NCI-H345 treated with DMSO at 0.1 percent for 48 hours (cell line): ENCODE results near the gene MYO9B.

Source experiments
- DNase-seq: peaks from one replicate; lab custom pipeline; 2025; ENCODE audit not compliant: unreplicated experiment; lab: John Stamatoyannopoulos, UW

MYO9B gene

DNA sequence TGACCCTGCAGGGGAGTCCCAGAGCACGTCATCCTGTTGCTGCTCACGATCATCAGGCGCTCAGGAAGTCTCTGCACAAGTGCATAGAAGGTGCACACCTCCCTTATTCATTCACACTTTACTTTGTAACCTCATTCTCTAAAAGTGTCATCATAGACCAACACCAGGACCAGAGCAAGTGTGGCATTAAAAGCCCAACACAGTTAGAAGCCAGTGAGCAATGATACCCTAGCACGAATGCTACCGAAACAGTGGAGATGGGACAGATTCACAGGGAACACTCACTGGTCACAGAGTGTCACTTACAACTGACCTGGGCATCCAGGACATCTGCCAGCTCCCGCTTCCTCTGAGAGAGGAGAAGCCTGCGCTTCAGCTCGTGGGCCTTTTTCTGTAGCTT, 17.3 kb upstream of the MYO9B start:
- no peak for DNase-seq

DNA sequence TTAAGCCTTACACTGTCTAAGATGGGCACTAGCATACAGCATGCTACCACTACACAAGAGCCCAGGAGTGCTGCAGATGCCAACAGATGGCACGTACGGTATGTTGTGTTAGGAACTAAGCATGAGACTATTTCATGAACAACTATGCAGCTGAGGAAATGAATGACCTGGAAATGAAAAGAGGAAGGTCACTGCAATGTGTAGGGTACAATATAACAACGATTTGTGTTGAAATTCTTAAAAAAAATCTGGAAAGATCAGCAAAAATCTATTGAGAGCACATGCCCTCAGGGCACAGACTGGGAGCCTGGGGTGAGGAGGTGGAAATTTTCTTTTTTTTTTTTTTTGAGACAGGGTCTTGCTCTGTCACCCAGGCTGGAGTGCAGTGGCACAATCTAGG, 14.8 kb upstream of the MYO9B start:
- no peak for DNase-seq

DNA sequence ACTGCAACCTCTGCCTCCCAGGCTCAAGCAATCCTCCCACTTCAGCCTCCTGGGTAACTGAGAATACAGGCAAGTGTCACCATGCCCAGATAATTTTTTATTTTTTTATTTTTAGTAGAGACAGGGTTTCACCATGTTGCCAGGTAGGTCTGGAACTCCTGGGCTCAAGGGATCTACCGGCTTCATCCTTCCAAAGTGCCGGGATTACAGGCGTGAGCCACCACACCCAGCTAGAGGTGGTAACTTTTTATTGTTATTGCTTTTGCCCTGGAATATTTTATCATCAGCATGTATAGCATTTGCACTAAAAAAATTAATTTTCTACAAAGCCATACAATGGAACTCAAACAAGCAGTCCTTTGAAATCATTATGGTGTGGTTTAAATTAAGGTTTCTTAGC, 14.4 kb upstream of the MYO9B start:
- no peak for DNase-seq

DNA sequence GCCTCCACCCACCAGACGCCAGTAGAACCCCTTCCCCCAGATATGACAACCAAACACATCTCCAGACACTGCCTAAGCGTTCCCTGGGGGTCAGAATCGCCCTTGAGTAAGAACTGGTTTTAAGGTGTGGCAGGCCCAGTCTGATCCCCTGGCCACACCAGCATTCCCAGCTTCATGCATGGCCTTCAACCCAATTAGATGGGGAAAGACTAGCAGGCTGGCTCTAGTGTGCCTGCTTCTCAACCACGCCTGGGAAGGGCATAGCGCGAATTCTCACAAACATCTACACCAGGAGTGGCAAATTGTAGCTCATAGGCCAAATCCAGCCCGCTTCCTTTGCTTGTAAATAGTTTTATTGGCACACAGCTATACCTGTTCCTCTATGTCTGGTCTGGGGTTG, 13.9 kb upstream of the MYO9B start:
- no peak for DNase-seq

DNA sequence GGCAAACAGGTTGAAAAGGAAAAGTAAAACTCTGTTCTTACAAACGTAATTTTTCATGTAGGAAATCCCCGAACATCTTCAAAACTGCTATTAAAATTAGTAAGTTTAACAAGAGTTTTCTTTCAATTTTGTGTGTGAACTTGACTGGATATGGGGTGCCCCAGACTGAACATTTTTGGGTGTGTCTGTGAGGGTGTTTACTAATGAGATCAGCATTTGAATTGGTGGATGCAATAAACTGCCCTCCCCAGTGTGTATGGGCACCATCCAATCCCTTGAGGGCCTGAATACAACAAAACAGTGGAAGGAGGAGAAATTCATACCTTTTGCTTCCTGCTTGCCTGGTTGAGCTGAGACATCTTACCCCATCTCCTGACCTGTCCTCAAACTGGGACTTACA, 12.1 kb upstream of the MYO9B start:
- no peak for DNase-seq

DNA sequence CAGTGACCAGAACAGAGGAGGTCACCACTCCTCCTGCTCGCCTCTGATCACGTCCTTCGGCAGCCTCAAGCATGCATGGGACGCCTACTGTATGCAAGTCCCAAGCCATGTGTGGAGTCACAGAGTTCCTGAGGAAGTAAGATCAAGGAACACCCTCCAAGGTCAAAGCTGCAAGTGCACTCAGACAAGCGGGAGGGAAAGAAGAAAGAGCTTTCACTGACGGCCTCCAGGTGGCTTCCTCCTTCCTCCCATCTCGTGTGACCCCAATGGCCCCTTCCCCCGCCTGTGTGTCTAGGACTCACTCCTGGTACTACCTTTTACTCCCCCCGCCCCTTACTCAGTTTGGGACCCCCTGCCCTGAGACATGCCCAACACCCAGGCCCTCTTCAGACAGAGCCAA, 6.4 kb upstream of the MYO9B start:
- DNase-seq: no peak

DNA sequence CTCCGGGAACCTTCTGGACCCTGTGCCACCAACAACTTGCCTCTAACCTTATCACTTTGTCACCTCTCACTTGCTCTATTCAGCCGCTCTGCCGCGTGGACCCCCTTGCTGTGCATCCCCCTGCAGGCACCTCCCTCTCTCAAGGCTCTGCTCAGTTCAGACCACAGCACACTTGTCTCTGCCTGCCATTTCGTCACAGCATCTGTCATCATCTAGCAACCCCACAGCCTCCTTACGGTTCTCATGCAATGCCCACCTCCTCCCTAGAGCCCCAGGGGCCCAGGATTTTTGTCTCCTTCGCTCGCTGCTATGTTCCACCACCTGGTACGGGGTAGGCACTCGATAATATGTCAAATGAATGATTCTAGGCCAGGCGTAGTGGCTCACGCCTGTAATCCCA, 5.2 kb upstream of the MYO9B start:
- DNase-seq: no peak

DNA sequence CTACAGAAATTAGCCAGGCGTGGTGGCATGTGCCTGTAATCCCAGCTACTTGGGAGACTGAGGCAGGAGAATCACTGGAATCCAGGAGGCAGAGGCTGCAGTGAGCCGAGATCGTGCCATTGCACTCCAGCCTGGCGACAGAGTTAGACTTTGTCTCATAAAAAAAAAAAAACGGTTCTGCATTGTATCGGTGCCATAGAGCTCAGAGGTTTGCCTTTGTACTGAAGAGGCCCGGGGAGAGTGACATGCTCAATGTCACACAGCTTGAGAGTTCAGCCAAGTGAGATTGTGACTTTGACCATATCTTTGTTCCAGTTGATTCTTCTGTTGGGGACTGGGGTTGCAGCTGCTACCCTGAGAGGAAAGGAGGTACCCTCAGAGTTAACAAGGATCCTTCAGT, 4.7 kb upstream of the MYO9B start:
- DNase-seq: no peak

DNA sequence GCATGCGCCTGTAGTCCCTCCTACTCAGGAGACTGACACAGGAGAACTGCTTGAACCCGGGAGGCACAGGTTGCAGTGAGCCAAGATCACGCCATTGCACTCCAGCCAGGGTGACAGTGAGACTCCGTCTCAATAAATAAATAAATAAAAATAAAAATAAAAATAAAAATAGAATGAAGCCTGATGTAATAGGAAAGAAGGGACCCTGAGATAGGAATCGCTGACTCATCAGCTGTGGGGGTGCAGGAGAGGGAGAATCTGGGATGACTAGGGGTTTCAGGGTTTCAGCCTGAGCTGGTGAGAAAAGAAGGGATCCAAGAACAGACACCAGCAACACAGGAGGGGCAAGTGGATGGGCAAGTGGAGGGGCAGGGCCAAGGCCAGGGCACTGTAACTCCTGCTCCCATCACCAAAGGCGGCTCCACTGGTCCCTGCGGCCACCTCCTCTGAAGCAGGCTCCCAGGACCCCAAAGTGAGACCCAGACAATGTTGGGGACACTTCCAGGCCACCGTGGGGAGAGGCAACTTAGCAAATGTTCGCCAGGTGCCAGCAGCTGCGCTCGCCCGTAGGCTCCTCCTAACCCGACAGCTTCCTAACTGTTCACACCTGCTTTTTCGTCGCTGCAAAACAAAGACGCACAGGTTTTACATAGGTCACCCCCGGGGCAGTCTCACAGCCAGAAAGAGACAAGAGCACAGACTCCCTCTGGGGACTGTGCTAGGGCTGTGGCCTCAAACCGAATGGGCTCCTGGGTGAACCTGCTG, 1.5 kb upstream of the MYO9B start:
- DNase-seq: peak; percentile 23

DNA sequence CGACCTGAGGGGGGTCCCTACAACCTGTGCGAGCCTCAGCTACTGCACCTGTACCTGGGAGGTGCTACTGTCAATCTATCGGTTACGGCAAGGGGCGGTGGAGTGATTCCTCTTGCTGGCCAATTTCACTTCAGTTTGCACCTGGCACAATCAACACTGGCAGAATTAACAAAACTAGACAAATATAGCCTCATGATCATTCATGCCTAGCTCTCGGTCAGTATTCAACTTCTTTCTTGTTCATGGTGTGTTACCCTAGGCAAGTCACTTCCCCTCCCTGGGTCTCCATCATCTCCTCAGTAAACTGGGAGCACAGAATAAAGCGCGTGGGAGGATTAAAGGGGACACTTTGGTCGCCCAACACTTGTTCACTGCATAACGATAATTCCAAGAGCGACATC, 943 bp upstream of the MYO9B start:
- DNase-seq: no peak

DNA sequence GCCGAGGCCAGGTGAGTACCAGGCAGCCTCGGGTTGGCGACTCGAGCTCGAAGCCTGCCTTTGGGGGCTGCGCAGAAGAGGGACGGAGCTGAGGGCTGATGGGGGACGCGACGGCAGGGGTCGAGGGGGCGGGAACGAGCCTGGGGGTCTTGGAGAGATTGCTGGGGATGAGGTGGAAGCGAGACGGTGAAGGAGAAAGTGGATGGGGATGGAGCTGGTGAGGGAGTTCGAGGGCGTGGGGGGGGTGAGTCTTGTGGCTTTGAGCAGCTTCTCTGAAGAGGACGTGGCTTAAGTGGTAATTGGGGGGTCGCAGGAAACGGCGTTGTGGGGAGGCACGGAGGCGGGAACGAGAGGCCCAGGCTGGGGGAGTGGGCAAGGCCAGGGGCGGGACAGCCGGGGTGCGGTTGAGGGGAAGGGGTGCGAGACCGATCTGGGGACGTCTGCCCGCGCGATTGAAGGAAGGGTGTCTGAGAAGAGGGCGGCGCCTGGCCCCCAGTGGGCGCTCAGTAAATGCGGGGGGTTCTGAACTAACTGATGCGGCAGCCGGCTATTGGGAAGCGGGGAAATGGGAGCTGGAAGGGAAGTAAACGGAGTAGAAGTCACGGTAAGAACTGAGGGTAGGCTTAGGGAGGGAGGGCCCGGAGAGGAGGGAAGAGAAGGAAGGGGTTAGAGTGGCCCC, 426 bp downstream of the MYO9B start:
- no peak for DNase-seq

DNA sequence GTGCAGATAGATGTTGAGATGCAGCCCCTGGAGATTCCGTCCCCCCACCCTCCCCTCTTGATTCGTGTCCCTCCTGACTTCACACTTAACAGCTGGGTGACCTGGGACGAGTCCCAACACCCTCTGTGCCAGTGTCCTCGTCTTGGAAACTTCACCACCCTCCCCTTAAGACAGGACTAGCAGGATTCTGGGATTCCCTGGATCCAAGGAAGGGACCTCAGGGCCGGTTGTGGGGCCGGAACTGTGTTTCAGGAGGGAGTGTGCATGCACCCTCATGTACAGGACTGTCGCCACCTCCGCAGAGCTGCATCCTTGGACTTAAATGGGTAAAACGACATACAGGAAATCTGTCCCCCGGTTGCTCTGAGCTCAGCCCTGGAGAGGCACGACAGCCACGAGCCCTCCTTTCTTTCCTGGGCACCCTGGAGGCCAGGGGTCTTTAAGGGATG, 990 bp downstream of the MYO9B start:
- DNase-seq: no peak

DNA sequence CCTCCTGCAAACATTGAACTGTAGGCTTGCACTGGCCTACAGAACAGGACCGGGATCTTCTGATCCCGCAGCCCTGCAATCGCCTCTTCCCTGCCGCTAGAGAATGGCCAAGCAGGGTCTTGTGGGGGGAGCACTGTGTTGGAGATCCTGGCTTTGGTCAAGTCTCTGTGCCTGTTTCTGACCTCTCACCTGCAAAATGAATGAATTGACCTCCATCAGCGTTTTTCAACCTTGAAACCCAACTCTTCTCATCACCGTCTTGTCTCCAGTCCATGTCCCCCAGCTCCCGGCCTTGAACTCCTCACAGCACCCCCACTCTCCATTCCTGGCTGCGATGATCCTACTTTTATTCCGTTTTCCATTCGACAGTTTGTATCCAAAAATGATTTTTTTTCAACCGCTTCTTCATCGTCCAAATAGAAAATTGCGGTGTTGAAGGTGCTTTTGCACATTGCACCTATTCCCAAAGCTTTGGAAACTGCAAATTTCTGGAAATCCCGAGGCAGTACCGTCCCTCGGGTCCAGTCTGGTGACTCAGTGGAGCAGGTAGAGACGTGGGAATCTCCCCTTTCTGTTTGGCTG, 2.0 kb downstream of the MYO9B start:
- no peak for DNase-seq

DNA sequence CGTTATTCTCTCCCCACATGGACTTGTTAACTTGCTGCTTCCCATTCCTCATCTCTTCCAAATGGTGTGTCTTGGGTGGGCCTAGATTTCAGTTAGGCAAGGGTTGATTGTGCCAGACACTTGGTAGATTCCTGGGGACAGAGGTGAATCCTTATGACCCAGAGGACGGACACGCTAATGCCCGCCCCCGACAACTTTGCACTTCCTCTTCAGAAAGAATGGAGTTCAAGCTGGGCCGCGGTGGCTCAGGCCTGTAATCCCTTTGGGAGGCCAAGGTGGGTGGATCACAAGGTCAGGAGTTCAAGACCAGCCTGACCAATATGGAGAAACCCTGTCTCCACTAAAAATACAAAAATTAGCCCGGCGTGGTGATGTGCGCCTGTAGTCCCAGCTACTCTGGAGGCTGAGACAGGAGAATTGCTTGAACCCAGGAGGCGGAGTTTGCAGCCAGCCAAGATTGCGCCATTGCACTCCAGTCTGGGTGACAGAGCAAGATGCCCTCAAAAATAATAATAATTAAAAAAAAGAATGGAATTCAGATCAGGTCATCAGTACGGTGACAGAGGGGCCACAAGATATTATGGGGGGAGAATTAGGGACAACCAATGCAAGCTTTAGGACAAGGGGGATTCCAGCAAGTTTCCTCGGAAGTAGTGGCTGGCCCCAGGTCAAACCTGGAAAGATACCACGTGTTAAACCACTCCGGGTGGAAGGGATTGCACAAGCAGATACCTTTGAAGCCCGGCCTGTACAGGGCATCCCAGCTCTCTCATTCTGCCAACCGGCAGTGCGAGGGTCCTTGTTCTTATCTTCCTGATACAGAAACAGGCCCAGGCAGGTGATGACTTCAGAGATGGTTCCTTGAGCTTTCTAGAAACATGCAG, 2.7 kb downstream of the MYO9B start:
- DNase-seq: no peak

DNA sequence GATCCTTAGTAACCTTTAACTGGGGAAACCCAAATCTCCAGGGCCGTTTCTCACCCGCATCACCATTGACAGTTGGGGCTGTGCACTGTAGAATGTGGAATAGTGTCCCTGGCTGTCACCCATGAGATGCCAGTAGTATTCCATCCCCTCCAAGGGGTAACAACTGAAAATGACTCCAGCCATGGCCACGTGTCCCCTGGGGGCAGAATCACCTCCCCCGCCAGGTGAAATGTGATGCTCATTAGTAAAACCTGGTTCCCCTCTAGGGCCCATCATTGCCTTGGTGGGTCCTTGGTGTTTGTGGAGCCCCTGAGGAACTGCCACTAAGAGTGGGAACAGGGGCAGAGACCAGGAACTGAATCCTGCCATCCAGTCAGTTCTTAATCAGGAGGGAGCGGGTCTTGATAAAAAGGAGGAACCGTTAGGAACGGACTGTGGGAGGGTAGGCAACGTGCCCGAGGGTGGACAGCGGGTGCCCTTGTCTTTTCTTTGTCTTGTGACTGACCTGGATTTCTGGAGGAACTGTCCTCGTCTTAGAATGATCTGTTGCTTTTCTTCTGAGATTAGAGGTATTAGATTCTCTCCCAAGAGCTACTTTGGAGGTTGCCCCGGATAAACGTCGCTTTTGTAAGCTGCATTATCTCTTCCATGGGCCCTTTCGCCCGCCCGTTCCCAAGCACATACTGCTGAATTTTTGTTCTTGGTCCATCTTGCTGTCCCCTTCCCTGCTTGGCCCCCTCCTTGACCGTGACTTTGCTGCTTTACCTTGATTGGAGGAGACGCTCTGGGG, 3.5 kb downstream of the MYO9B start:
- DNase-seq: no peak

DNA sequence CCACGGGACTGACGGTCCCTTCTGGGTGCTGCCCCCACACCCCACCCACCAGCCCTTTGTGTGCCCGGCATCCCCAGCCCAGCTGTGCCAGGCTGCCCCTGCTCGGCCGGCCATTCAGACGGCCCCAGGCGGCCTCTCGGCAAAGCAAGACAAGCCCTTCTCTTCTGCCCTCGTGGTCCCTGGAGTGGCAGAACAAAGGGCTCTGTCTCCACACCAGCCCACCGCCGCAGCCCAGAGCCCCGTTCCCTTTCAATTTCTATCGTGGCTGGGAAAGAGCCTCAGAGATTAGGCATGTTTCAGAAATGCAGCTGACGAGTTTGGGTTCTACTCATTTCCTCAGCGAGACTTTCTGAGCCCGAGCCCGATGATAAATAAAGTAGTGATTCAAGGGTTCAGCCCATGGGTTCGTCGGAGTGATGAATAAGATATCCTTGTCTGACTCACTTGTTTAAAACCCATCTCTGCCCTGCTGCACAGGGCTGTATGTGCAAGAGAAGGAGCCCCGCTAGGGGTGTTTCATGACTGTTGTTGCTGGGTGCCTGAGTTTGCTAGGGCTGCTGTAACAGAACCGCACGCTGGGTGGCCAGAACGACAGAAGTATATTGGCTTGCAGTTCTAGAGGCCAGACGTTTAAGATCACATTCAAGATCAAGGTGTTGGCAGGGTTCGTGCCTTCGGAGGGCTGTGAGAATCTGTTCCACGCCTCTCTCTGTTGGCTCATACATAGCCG, 4.3 kb downstream of the MYO9B start:
- no peak for DNase-seq

DNA sequence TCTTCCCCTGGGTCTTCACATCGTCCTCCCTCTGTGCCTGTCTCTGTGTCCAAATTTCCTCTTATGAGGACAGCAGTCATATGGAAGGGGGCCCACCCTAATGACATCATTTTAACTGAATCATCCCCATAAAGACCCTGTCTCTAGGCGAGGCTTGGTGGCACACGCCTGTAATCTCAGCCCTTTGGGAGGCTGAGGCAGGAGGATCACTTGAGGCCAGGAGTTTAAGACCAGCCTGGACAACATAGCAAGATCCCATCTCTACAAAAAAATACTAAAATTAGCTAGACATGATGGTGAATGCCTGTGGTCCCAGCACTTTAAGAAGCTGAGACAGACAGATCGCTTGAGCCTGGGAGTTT, 4.8 kb downstream of the MYO9B start:
- DNase-seq: no peak

DNA sequence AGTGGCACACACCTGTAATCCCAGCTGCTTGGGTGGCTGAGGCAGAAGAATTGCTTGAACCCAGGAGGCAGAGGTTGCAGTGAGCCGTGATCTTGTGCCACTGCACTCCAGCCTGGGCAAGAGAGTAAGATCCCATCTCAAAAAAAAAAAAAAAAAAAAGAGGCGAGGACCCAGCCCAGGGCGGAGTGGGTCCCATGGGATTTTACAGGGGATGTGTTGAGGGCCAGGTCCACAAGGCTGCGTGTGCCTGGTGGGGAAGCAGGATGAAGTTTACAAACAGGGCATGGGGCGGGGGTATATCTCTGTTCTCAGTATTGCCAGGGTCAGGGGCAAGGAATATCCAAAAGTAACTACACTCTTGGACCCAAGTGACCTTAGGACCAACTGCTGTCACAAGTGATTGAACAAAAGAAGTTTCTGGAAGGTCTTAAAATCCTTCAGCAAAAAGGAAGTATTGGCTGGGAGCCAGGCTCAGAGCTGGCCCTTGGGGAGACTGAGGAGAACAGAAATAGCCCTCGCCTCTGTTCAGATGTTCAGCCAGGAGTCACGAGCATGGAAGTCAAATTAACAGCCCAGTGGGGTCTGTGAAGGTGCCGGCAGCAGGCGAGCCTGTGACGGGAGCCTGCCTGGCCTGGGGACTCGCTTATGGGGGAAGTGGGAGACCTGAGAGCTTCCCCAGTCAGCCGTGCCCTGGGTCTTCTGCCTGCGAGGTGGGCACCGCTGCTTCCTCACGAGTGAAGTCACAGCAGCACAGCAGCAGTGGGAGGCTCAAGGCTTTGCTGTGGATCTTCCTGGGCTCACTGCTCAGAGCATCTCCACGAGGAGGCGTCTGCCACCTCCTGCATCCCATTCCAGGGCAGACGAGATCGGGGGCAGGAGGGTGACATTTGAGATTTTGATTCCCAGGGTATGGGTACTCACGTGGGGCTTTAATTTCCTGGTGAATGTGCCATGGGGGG, 6.4 kb downstream of the MYO9B start:
- DNase-seq: no peak

DNA sequence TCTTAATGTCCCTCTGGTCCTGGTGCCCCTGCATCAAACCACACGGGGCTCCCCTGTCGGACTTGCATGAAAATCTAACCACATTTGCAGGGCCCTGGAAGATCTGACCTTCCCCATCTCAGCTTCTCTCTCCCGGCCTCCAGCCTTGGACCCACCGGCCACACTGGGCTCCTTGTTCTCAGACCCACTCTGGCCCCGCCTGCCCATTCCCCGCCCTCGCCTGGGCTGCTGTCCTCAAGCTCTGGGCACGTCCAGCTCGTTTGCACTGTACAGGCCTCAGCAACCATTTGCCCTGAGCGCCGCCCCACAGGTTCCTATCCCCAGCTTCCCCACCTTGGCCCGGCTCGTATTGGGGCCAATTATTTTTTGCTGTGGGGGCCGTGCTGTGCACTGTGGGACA, 10.5 kb downstream of the MYO9B start:
- no peak for DNase-seq
